Measurements from ENCODE around the gene COA7.

DNA sequence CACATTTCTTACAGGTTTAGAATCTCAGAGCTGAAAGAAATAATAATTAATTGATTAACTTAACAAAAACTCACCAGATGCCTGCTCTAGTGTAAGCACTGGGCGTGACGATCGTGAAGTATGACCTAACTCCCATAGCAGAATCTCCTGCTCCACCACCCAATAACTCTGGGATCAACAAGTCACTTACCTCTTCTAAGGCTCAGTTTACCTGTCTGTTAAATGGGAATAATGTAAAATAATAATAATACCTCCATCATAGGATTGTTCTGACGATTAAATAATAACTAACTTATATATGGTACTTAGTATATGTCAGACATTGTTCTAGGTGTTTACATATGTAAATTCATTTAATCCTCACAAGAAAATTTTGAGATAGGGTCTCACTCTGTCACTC is 24.6 kb downstream of the COA7 start:
- TF ChIP-seq, protein P1, sequence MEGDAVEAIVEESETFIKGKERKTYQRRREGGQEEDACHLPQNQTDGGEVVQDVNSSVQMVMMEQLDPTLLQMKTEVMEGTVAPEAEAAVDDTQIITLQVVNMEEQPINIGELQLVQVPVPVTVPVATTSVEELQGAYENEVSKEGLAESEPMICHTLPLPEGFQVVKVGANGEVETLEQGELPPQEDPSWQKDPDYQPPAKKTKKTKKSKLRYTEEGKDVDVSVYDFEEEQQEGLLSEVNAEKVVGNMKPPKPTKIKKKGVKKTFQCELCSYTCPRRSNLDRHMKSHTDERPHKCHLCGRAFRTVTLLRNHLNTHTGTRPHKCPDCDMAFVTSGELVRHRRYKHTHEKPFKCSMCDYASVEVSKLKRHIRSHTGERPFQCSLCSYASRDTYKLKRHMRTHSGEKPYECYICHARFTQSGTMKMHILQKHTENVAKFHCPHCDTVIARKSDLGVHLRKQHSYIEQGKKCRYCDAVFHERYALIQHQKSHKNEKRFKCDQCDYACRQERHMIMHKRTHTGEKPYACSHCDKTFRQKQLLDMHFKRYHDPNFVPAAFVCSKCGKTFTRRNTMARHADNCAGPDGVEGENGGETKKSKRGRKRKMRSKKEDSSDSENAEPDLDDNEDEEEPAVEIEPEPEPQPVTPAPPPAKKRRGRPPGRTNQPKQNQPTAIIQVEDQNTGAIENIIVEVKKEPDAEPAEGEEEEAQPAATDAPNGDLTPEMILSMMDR (IDR thresholded peaks at IDR 0.05), result no peak
- TF ChIP-seq EP300 (IDR thresholded peaks at IDR 0.05; ENCODE audit: borderline replicate concordance in 1 of 2, low read depth in 1 of 2, low read length in 1 of 2) (no peak), NRF1 (IDR thresholded peaks at IDR 0.05; ENCODE audit: low read depth, low read length) (no peak)
